Stimulated activated CD8-positive, alpha-beta memory T cell treated with anti-CD3 and anti-CD28 coated beads, Interleukin-7, amount 100 ng/mL, for 4 hours (primary cell): ENCODE data around the gene DZIP3.
"Not testable (repeated sequence)": the region's sequence is repeated elsewhere in the genome, so short reads cannot be mapped to it uniquely, and the experiment has no call there.

Source experiments
- DNase-seq, 2 donors: peaks; one replicate each; pipeline ENCODE4 v3.0.0-alpha.2; 2020; ENCODE audit warnings: low read depth in 2 of 2

Gene DZIP3

DNA sequence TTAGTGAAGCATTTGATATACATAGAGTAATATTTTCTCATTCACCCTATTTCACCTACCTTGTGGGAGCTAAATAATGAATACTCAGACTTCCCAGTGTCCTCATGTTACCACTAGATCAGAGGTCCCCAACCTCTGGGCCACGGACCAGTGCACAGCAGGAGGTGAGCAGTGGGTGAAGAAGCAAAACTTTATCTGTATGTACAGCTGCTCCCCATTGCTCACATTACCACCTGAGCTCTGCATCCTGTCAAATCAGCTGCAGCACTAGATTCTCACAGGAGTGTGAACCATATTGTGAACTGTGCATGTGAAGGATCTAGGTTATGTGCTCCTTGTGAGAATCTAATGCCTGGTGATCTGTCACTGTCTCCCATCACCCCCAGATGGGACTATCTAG is 88.3 kb downstream of the DZIP3 start:
- no peak for DNase-seq

DNA sequence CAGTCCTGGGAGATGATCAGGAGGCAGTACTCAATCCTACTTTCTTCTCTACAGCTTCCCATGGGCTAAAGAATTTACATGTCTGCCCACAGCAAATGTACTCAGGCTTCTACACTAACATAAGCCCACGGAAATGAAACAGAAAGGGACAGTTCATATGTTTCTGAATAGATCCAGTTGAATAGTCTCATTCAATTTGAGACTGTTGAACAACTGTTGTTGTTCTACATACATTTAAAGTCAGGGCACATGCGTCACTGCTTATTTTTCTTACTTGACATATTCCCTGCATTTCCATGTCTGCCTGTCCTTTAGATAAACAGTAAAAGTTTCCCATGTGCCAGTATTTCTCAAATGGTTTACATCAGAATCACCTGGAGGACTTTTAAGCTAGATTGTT is 102.8 kb downstream of the DZIP3 start:
- DNase-seq = not testable (repeated sequence)

DNA sequence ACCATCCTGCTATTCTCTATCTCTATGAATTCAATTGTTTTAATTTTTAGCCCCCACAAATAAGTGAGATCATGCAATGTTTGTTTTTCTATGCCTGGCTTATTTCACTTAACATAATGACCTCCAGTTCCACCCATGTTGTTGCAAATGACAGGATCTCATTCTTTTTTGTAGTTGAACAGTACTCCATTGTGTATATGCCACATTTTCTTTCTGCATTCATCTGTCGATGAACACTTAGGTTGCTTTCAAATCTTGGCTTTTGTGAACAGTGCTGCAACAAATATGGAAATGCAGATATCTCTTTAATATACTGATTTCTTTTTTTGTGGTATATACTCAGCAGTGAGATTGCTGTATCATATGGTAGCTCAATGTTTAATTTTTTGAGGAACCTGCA is 108.9 kb downstream of the DZIP3 start:
- DNase-seq = no peak

DNA sequence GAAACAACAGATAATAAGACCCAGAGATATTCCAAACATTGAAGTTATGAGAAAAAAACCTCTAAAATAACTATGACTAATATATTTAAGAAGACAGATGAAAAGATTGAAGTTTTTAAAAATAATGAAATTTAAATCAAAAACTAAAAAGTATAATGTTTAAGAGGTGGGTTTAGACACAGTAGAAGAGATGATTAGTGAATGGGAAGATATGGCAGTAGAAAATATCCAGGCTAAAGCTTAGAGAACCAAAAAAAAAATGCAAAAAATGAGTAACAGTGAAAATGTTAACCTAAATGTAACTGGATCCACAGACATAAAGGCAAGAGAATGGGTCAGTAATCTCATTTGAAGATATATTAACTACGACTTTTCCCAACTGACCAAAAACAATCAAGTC is 115.5 kb downstream of the DZIP3 start:
- DNase-seq = no peak

DNA sequence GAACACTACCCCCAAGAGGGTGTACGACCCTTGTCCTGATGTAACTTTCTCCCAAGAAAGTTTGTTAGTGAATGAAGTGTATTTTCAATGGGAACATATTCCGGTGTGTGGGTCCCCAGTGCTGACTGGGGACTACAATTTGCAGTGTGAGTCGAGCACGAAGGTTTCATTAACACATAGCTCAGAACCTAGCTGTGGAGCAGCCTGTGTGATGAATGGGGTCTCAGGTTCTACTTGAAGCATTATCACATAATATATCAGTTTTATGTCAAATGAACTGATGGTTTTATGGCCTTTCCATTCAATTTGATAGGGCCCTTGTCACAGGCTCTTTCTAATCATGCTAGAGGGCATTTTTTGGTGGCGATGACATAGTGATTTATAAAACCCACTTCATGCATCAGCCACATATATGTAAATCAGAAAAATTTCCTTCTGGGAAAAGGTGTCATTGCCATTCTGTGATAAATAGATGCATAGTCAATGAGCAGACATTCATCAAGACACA is 123.5 kb downstream of the DZIP3 start:
- no peak for DNase-seq

DNA sequence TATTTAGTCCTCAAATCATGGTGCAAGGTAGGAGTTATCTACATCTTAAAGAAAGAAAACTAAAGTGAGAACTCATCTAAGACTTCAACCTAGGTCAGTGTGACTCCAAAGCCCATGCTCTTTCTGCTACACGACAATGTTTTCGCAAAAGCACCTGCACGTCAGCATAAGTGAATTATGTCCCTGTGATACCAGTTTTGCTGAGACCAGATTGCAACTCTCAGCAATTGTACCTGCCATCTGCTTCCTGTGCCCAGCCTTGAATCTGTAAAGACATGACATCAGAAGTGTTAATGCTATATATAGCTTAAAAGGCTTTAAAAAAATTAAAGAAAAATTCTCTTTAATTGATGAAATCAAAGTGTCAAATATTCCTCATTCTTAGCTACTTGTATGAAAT is 124.3 kb downstream of the DZIP3 start:
- DNase-seq = no peak

DNA sequence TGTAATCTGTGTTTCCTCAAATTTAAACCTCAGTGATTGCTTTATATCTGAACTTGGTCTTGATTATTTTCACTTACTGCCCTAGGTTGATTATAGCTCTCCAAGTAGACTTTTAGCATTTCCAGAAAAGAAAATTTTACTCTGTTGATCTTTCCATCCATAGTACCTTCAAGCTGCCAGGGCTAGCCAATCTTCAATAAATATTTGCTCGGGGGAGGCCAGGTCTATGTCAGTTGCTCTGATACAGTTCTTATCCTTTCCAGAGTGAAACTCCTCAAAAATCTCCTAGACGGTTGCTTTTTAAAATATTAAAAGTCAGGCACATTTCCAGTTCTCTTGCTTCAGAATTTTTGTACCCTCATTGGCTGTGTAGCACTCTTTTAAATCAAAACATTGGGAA is 128.9 kb downstream of the DZIP3 start:
- DNase-seq = no peak

DNA sequence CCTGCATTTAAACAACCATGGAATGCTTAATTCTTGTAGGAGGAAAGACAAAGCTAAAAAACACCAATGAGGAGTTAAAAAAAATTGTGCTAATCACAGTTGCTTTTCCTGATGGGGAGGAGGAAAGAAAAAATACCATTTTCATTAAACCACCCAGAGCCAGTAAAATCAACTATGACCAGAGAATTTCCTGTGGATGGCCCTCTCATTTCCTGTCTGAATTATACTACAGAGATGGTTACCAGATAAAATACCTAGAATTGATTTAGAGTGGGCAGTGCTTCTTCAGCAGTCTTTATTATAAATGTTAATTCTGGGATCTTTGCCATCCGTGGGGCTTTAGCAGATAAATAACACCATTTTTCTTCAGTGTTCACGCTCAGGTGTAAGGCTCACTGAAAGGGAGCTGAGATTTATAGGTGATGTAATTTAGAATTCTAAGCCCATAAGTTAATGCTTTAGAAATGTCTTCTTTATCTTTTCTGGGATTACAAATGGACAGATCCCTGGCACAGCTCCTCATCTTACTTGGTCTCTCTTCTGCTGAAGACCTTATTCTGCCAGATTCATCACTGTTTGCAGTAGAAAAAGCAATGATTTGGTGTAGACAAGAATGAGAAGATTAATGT is 129.8 kb downstream of the DZIP3 start:
- no peak for DNase-seq

DNA sequence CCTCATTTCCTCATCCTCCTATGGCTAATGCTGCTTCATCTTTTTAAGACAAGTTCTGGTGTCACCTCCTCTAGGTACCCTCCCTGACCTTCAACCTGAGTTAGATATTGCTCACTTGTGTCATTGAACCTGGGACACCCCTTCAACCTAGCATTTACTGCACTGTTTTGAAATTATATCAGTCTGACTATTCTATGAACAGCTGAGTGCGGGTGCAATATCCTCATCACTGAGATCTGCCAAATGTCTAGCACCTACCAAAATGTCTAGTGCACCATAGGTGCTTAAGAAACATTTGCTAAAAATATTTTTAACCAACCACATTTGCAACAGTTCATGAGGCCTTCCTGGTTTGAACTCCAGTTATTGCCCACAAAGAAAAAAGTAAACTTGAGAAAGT is 133.2 kb downstream of the DZIP3 start:
- no peak for DNase-seq

DNA sequence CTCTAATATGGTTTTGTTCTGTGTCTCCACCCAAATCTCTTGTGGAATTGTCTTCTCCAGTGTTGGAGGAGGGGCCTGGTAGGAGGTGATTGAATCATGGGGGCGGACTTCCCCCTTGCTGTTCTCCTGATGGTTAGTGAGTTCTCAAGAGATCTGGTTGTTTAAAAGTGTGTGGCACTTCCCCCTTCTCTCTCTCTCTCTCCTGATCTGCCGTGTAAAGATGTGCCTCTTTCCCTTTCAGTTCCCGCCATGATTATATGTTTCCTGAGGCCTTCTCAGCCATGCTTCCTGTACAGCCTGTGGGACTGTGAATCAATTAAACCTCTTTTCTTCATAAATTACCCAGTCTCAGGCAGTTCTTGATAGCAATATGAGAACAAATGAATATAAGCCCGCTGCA is 134.6 kb downstream of the DZIP3 start:
- DNase-seq = no peak

DNA sequence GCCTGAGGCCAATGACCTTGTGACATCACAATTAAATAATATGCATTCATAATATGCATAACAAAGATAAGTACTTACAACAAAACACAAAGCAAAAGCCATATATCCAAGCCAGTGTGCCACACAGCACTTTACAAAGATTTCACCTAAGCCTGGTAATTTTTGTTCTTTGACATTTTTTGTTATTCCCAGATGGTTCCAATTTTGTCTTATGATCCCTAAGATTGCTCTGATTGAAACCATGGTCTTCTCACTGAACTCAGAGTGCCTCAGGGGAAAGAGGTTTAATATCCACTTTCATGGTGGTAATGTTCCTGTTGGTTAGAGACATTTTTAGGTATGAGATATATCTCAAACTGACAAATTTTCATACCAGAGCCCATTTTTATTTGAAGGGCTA is 138.6 kb downstream of the DZIP3 start:
- no peak for DNase-seq

DNA sequence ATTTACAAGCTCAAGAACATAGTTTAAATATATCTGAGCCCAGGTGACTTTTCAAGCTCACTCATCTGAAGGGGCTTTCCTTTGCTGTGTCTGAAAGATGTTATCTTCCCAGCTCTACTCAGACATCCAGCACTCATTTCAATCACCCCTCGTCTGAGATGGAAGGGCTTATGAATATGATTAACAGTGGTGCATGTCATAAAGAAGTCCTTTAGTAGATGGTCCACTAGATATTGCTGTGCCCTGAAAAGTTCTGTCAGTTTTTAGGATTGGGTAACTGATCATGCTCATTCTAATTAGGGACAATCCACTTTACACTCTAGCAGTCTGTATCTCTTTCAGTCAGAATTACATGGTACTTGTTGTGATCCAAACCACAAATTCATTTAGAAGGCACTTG is 139.4 kb downstream of the DZIP3 start:
- no peak for DNase-seq

DNA sequence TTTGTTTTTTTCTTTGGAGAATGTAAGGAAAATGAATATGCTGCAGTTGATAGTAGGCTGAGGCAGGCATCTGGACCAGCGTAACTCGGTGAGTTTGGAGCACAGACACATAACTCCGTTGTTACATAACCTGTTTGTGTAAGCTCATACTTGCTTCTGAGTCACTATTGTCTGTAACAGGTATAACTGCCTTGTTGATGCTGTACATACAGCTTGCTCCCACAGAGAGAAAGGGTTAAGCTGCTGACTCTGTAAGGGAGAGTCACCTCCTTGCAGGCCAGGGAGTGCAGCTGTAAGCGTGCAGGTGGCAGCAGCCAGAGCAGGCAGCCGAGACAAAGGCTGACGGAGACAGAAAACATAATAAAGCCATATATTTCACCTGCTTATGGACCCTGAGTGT is 147.3 kb downstream of the DZIP3 start:
- no peak for DNase-seq

DNA sequence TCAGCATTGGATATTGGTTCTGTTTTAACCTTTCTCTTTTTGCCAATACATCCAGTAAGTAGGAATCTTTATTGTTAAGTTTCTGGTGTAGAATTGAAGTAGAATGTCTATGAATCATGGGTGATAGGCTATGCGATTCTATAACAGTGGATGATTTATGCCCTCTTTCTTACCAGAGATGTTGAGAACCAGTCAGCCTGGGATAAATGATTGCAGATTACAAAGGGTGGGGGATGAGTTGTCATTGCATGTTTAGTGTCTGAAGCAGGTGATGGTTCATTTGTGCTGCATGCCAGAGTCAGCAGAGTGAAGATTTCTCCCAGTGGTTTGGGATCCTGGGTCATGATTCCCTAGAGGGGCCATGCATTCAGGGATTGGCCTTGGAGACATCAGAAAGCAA is 153.4 kb downstream of the DZIP3 start:
- no peak for DNase-seq
